Stimulated activated CD4-positive, alpha-beta T cell treated with anti-CD3 and anti-CD28 coated beads, Interleukin-1b, Interleukin-23, amount 100 ng/mL, for 1 hour (primary cell): ENCODE results near the gene ZNF319.
"Not testable (repeated sequence)": the region's sequence is repeated elsewhere in the genome, so short reads cannot be mapped to it uniquely, and the experiment has no call there.

Source experiments
- DNase-seq, 2 donors: peaks; one replicate each; pipeline ENCODE4 v3.0.0-alpha.2; 2020; ENCODE audit warnings: low read depth in 2 of 2

The ZNF319 gene

GRCh38 chr16:58021661-58022551 is 21.4 kb upstream of the ZNF319 start:
- no peak for DNase-seq

GRCh38 chr16:58020628-58021521 is 20.4 kb upstream of the ZNF319 start:
- no peak for DNase-seq

GRCh38 chr16:58019866-58020538 is 19.5 kb upstream of the ZNF319 start:
- DNase-seq, result no peak

- no peak for DNase-seq
These were observed 18.3 kb upstream of the ZNF319 start for GRCh38 chr16:58018803-58019202.

- no peak for DNase-seq
These were observed 16.5 kb upstream of the ZNF319 start for GRCh38 chr16:58016840-58017446.

- DNase-seq, result no peak
These were observed 12.9 kb upstream of the ZNF319 start for GRCh38 chr16:58013201-58013956.

- DNase-seq, result no peak
These were observed 12.0 kb upstream of the ZNF319 start for GRCh38 chr16:58012481-58012880.

- no peak for DNase-seq
These were observed 11.2 kb upstream of the ZNF319 start for GRCh38 chr16:58011652-58012051.

GRCh38 chr16:58010886-58011285 is 10.4 kb upstream of the ZNF319 start:
- DNase-seq, result no peak

GRCh38 chr16:58009856-58010416 is 9.5 kb upstream of the ZNF319 start:
- no peak for DNase-seq

- DNase-seq, result not testable (repeated sequence)
These were observed 4.3 kb upstream of the ZNF319 start for GRCh38 chr16:58004736-58005135.

- no peak for DNase-seq
These were observed 2.5 kb upstream of the ZNF319 start for GRCh38 chr16:58002936-58003335.

GRCh38 chr16:58002416-58002800 is 1.9 kb upstream of the ZNF319 start:
- DNase-seq, result no peak

- DNase-seq, result no peak
These were observed 1.4 kb upstream of the ZNF319 start for GRCh38 chr16:58001781-58002415.

- peak; percentile 65 to 78 for DNase-seq
These were observed 519 bp upstream of the ZNF319 start, which contains the start of gene USB1 for GRCh38 chr16:58000706-58001676. USB1 (plus strand) TSS chr16:58001407; CDS start chr16:58001484, 77 bp downstream.

GRCh38 chr16:57999366-57999970 is 1.0 kb downstream of the ZNF319 start:
- DNase-seq, result no peak

- no peak for DNase-seq
These were observed 1.5 kb downstream of the ZNF319 start for GRCh38 chr16:57998992-57999365.

- no peak for DNase-seq
These were observed 2.0 kb downstream of the ZNF319 start for GRCh38 chr16:57998486-57998885.
